GM12892 (cell line): ENCODE measurements around the gene CYSTM1.

Experiments
- POLR2A ChIP-seq: IDR thresholded peaks from 2 replicates; pipeline ENCODE4 v1.6.1; 2011; ENCODE audit warnings: low read depth, low read length, control low read depth
- POLR2AphosphoS5 ChIP-seq: IDR thresholded peaks from 2 replicates; pipeline ENCODE4 v1.6.1; 2011; ENCODE audit warnings: low read depth, low read length, control low read depth

DNA sequence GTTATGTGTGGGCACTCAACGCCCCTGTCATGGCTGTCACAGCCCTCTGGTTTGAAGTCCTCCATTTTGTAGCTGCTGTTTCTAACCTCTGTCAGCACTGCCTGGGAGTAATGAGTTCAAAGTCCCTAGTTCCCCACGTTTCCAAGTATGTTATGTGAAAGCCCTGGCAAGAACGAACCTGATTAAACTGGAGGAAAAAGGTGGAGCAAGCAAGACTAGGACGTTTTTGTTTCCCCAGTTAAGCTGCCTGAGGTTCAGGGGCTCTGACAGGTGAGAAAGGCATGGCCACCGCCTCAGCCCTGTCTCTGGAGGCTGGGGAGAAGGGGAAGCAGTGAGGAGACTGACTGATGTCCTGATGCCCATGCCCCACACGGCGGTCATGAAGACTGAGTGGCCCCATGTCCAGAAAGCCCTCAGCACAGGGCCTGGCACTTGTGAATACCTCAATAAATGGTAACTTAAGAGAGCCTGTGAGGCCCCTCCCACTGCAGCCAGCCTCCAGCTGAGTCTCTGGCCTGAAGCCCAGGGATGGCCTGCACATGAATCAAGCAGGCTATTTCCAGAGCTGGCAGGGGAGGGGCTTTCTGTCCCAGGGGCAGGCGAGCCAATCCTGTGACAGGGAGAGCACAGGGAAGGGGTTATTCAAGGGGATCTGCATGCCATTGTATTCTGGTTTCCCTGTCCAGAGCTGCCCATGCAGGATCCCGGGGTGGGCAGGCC, 66.2 kb downstream of the CYSTM1 start:
- TF ChIP-seq POLR2AphosphoS5 (no peak), POLR2A (no peak)
